Bronchial epithelial cell (primary cell): ENCODE results near the gene KRTAP5-7. TPM values are rescaled to one million over a fixed set of nuclear protein-coding genes. Genes with fewer than 3 reads are reported as not detected.
"Not testable (repeated sequence)": the region's sequence is repeated elsewhere in the genome, so short reads cannot be mapped to it uniquely, and the experiment has no call there.

Experiments used
- DNase-seq: peaks from one replicate; pipeline ENCODE4 v3.0.0-alpha.2; 2010; ENCODE audit warnings: low read depth
- FAIRE-seq: peaks from 2 replicates; lab custom pipeline; 2011; peaks lifted over from hg19 to GRCh38; lab: Jason Lieb, UNC
- H3K27me3 ChIP-seq: 2 replicates; pipeline ENCODE4 v1.5.1; 2011; ENCODE audit warnings: low read length; ENCODE audit not compliant: control insufficient read depth, insufficient read depth
- H3K36me3 ChIP-seq: 2 replicates; pipeline ENCODE4 v1.5.1; 2011; ENCODE audit warnings: low read length; ENCODE audit not compliant: control insufficient read depth, insufficient read depth
- H3K4me3 ChIP-seq: 2 replicates; pipeline ENCODE4 v1.5.1; 2011; ENCODE audit warnings: mild to moderate bottlenecking, low read depth, low read length, control low read depth
- total RNA-seq: library from RNA; depleted of rRNA; stranded (reverse); fragments of >200 nt; gene quantifications from 2 replicates; pipeline ENCODE4 v1.2.1, GENCODE V29; 2014
- TF ChIP-seq, protein P1 (sequence below): IDR thresholded peaks from 2 replicates; pipeline ENCODE4 v1.5.1; 2011; ENCODE audit warnings: mild to moderate bottlenecking, moderate library complexity, low read length, control low read depth, inconsistent platforms; ENCODE audit not compliant: insufficient read depth, severe bottlenecking

The KRTAP5-7 gene
- total RNA-seq, 1 donor from 2014 or later = not detected

- no peaks in the 10 kb centered on the region for H3K27me3 ChIP-seq
- DNase-seq (no peak), FAIRE-seq (no peak)
- no peaks in the 10 kb centered on the region for H3K36me3 ChIP-seq
- H3K4me3 ChIP-seq = no peak overlapping the region
- TF ChIP-seq, protein P1, sequence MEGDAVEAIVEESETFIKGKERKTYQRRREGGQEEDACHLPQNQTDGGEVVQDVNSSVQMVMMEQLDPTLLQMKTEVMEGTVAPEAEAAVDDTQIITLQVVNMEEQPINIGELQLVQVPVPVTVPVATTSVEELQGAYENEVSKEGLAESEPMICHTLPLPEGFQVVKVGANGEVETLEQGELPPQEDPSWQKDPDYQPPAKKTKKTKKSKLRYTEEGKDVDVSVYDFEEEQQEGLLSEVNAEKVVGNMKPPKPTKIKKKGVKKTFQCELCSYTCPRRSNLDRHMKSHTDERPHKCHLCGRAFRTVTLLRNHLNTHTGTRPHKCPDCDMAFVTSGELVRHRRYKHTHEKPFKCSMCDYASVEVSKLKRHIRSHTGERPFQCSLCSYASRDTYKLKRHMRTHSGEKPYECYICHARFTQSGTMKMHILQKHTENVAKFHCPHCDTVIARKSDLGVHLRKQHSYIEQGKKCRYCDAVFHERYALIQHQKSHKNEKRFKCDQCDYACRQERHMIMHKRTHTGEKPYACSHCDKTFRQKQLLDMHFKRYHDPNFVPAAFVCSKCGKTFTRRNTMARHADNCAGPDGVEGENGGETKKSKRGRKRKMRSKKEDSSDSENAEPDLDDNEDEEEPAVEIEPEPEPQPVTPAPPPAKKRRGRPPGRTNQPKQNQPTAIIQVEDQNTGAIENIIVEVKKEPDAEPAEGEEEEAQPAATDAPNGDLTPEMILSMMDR = no peak
Measured at GRCh38 chr11:71530602-71531001, 3.5 kb downstream of the KRTAP5-7 start.

DNA sequence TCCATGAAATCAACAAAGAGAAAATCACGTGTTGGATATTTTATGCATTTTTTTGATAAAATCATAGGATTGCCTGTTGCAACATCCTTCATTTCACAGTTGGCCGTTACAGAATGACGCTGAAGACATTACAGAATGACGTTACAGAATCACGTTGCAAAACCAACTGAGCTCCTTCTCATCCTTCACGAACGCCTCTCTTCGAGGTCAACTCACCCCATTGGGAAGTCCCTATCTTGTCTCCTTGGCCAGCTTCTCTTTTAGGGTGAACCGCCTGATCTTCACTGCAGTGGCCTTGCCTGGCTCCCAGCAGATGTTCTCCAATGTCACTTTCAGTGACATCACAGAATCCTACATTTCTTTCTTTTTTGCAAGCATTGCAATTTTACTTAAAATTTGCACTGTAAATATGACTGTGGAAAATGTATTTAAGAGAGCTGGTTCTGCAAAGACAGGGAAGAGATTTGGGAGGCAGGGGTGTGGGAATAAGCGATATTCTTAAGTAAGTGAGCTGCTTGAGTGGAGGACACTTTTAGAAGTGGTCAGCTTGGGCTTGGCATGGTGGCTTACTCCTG, 5.1 kb downstream of the KRTAP5-7 start:
- Histone ChIP-seq H3K27me3 (no peaks in the 10 kb centered on the region), H3K4me3 (no peak overlapping the region), H3K36me3 (no peaks in the 10 kb centered on the region)
- no peak for FAIRE-seq
- DNase-seq = no peak
- TF ChIP-seq, protein P1 = no peak

DNA sequence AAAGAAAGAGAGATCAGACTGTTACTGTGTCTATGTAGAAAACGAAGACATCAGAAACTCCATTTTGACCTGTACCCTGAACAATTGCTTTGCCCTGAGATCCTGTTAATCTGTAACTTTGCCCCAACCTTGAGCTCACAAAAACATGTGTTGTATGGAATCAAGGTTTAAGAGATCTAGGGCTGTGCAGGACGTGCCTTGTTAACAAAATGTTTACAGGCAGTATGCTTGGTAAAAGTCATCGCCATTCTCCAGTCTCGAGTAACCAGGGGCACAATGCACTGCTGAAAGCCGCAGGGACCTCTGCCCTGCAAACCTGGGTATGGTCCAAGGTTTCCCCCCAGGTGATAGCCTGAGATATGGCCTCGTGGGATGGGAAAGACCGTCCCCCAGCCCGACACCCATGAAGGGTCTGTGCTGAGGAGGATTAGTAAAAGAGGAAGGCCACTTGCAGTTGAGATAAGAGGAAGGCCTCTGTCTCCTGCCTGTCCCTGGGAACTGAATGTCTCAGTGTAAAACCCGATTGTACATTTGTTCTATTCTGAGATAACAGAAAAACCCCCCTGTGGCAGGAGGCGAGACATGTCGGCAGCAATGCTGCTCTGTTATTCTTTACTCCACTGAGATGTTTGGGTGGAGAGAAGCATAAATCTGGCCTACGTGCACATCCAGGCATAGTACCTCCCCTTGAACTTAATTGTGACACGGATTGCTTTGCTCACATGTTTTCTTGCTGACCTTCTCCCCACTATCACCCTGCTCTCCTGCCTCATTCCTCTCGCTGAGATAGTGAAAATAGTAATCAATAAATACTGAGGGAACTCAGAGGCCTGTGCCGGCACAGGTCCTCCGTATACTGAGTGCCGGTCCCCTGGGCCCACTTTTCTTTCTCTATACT, 7.9 kb downstream of the KRTAP5-7 start:
- H3K36me3 ChIP-seq, H3K4me3 ChIP-seq, FAIRE-seq, DNase-seq, H3K27me3 ChIP-seq: not testable (repeated sequence)

- H3K27me3 ChIP-seq = no peaks in the 10 kb centered on the region
- H3K4me3 ChIP-seq = no peak overlapping the region
- no peaks in the 10 kb centered on the region for H3K36me3 ChIP-seq
- no peak for FAIRE-seq
- TF ChIP-seq, protein P1 = no peak
- no peak for DNase-seq
Measured at GRCh38 chr11:71535825-71536224, 8.8 kb downstream of the KRTAP5-7 start.

- TF ChIP-seq, protein P1 = no peak
- H3K36me3 ChIP-seq = no peaks in the 10 kb centered on the region
- FAIRE-seq = no peak
- no peaks in the 10 kb centered on the region for H3K27me3 ChIP-seq
- no peak overlapping the region for H3K4me3 ChIP-seq
- no peak for DNase-seq
Measured at GRCh38 chr11:71537537-71537936, 10.5 kb downstream of the KRTAP5-7 start.

GRCh38 chr11:71537977-71538665, 11.1 kb downstream of the KRTAP5-7 start, which contains the start of gene KRTAP5-8:
Gene KRTAP5-8 (plus strand): TSS chr11:71538025. CDS start chr11:71538056, 31 bp downstream.
- DNase-seq, H3K27me3 ChIP-seq, FAIRE-seq, H3K36me3 ChIP-seq, H3K4me3 ChIP-seq: not testable (repeated sequence)
